ENCODE data around the gene PDE3B. TPM values are rescaled to one million over a fixed set of nuclear protein-coding genes. Genes with fewer than 3 reads are reported as not detected.

The PDE3B gene
- total and polyA plus RNA-seq, 9 of the 15 experiments (the other 6 are each of a cell fraction or from before 2014, with no cell fraction given), result 2.3 to 22.5 (median 12.2) TPM

- no peak for TF ChIP-seq RREB1 (CRISPR knock-in tag; IDR thresholded peaks at IDR 0.05)
- peak; percentile 96 for TF ChIP-seq SMARCE1 (IDR thresholded peaks at IDR 0.05)
- peak in 1 of 2 experiments; percentile 80; a peak in 2 of 3 replicates for TF ChIP-seq CBX3 (IDR thresholded peaks at IDR 0.05; ENCODE audit: borderline replicate concordance in 1 of 2, low read length in 2 of 2)
- TF ChIP-seq MBD1 (CRISPR knock-in tag; IDR thresholded peaks at IDR 0.05), result 0 out of 2 replicates have a peak, but pooled peaks have one; percentile 12
- TF ChIP-seq, protein P1, sequence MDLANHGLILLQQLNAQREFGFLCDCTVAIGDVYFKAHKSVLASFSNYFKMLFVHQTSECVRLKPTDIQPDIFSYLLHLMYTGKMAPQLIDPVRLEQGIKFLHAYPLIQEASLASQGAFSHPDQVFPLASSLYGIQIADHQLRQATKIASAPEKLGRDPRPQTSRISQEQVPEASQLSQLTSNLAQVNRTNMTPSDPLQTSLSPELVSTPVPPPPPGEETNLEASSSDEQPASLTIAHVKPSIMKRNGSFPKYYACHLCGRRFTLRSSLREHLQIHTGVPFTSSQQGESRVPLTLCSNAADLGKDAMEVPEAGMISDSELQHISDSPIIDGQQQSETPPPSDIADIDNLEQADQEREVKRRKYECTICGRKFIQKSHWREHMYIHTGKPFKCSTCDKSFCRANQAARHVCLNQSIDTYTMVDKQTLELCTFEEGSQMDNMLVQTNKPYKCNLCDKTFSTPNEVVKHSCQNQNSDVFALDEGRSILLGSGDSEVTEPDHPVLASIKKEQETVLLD (IDR thresholded peaks at IDR 0.05), result peak; percentile 65; the same call in 1 of the 2 replicates
- TF ChIP-seq ETV6 (IDR thresholded peaks at IDR 0.05; ENCODE audit: borderline replicate concordance in 1 of 2, low read depth in 2 of 2, low read length in 1 of 2), result no peak
- TF ChIP-seq ETV6 (CRISPR knock-in tag; IDR thresholded peaks at IDR 0.05; ENCODE audit: borderline replicate concordance), result no peak
- TF ChIP-seq YY1 (IDR thresholded peaks at IDR 0.05; ENCODE audit: borderline replicate concordance in 1 of 3, control insufficient read depth in 1 of 3, extremely low read depth in 1 of 3, insufficient read depth in 3 of 3, insufficient read length in 1 of 3, insufficient replicate concordance in 2 of 3, low read depth in 1 of 3, low read length in 2 of 3), result no peak
- no peak for TF ChIP-seq UBTF (IDR thresholded peaks at IDR 0.05; ENCODE audit: borderline replicate concordance in 1 of 2, low read depth in 2 of 2, low read length in 2 of 2)
- TF ChIP-seq SMARCA5 (IDR thresholded peaks at IDR 0.05), result no peak
- peak; percentile 97 for TF ChIP-seq EP300 (IDR thresholded peaks at IDR 0.05; ENCODE audit: low read length)
- TF ChIP-seq RBFOX2 (IDR thresholded peaks at IDR 0.05; ENCODE audit: low read depth, low read length), result no peak
These were observed 13.2 kb downstream of the PDE3B start (continued) for GRCh38 chr11:14656536-14657457.

All from K562 (cell line).